ENCODE results near the gene SELENOS.

The SELENOS gene

GRCh38 chr15:101250873-101251829 lies 26.1 kb downstream of the SELENOS start:
- DNase-seq: peak in 1 of 2 donors; percentile 74
- Histone ChIP-seq H3K27me3 (no peaks in the 10 kb centered on the region), H3K36me3 (no peaks in the 10 kb centered on the region), H3K27ac (peak overlapping the region; percentile 80 to 82), H3K4me1 (peaks cover 0 to 54% (median 22%) of the 10 kb centered on the region in 4 donors), H3K4me3 (peak overlapping the region; percentile 79 to 89), H3K9me3 (no peaks in the 10 kb centered on the region)
- no peak for TF ChIP-seq CTCF (IDR thresholded peaks at IDR 0.05)
- intact Hi-C loops (cut with DNase I; ENCODE audit: low total_unique reads): loop anchor here (2.0 to 10.0 kb wide), 2 partner anchors 50 to 126 kb away; no protein-coding TSS in a partner anchor

GRCh38 chr15:101250341-101250831 lies 26.9 kb downstream of the SELENOS start:
- Histone ChIP-seq H3K27ac (peak overlapping the region; percentile 64 to 77), H3K4me1 (peaks cover 0 to 61% (median 26%) of the 10 kb centered on the region in 4 donors), H3K27me3 (no peaks in the 10 kb centered on the region), H3K9me3 (no peaks in the 10 kb centered on the region), H3K36me3 (no peaks in the 10 kb centered on the region), H3K4me3 (peak overlapping the region; percentile 79 to 89)
- no peak for DNase-seq
- TF ChIP-seq CTCF (IDR thresholded peaks at IDR 0.05): no peak
- intact Hi-C loops (cut with DNase I; ENCODE audit: low total_unique reads): loop anchor here (2.0 to 10.0 kb wide), 2 partner anchors 50 to 126 kb away; no protein-coding TSS in a partner anchor

- TF ChIP-seq CTCF (IDR thresholded peaks at IDR 0.05): no peak
- no peaks in the 10 kb centered on the region for H3K36me3 ChIP-seq
- no peaks in the 10 kb centered on the region for H3K27me3 ChIP-seq
- intact Hi-C loops (cut with DNase I; ENCODE audit: low total_unique reads): no loop called here
- H3K9me3 ChIP-seq: no peaks in the 10 kb centered on the region
- no peak overlapping the region for H3K27ac ChIP-seq
- H3K4me1 ChIP-seq: peaks cover 0 to 81% (median 37%) of the 10 kb centered on the region in 4 donors
- no peak overlapping the region for H3K4me3 ChIP-seq
- DNase-seq: no peak
Observed at GRCh38 chr15:101248274-101248673, 29.0 kb downstream of the SELENOS start.

GRCh38 chr15:101246824-101247745 lies 30.2 kb downstream of the SELENOS start:
- no peaks in the 10 kb centered on the region for H3K9me3 ChIP-seq
- DNase-seq: no peak
- no peaks in the 10 kb centered on the region for H3K27me3 ChIP-seq
- no peak for TF ChIP-seq CTCF (IDR thresholded peaks at IDR 0.05)
- H3K27ac ChIP-seq: no peak overlapping the region
- H3K4me3 ChIP-seq: peak overlapping the region in 1 of 2 donors; percentile 4
- intact Hi-C loops (cut with DNase I; ENCODE audit: low total_unique reads): no loop called here
- H3K36me3 ChIP-seq: no peaks in the 10 kb centered on the region
- H3K4me1 ChIP-seq: peaks cover 0 to 85% (median 43%) of the 10 kb centered on the region in 4 donors

- Histone ChIP-seq H3K36me3 (no peaks in the 10 kb centered on the region), H3K4me3 (no peak overlapping the region), H3K9me3 (no peaks in the 10 kb centered on the region), H3K27ac (no peak overlapping the region), H3K27me3 (no peaks in the 10 kb centered on the region), H3K4me1 (peaks cover 0 to 88% (median 47%) of the 10 kb centered on the region in 4 donors)
- intact Hi-C loops (cut with DNase I; ENCODE audit: low total_unique reads): no loop called here
- no peak for TF ChIP-seq CTCF (IDR thresholded peaks at IDR 0.05)
- DNase-seq: no peak
Observed at GRCh38 chr15:101246391-101246790, 30.9 kb downstream of the SELENOS start.

All from tibial artery (tissue), 4 donors.